Left lung (tissue), 10 donors: Measurements from ENCODE around the gene DCLK2. TPM values are rescaled to one million over a fixed set of nuclear protein-coding genes. Genes with fewer than 3 reads are reported as not detected.

Experiments used
- ATAC-seq: fragments of 200-7000 bp; cut with Tn5 transposase; one replicate; pipeline ENCODE4 v1.9.1; 2020; ENCODE audit warnings: moderate library complexity
- DNase-seq, 4 donors: peaks; one replicate each; pipeline ENCODE4 v3.0.0-alpha.2; 2013 to 2020
- H3K27ac ChIP-seq, 2 donors: fragments of 200-600 bp; sonication (generic) in 1 of 2; one replicate each; pipeline versions ENCODE4 v1.5.0 to v1.8.0; 2020 to 2021
- H3K27me3 ChIP-seq, 2 donors: fragments of 200-600 bp; sonication (generic) in 1 of 2; one replicate each; pipeline versions ENCODE4 v1.5.0 to v1.8.0; 2020 to 2021
- H3K36me3 ChIP-seq, 2 donors: fragments of 200-600 bp; sonication (generic) in 1 of 2; one replicate each; pipeline versions ENCODE4 v1.5.0 to v1.8.0; 2020 to 2021
- H3K4me1 ChIP-seq, 2 donors: fragments of 200-600 bp; one replicate each; pipeline ENCODE4 v1.8.0; 2021
- H3K4me3 ChIP-seq, 2 donors: fragments of 200-600 bp; sonication (generic) in 1 of 2; one replicate each; pipeline versions ENCODE4 v1.5.0 to v1.8.0; 2020 to 2021; ENCODE audit warnings: mild to moderate bottlenecking in 1 of 2
- H3K9me3 ChIP-seq, 2 donors: fragments of 200-600 bp; sonication (generic) in 1 of 2; one replicate each; pipeline versions ENCODE4 v1.5.0 to v1.8.0; 2020 to 2021
- CTCF ChIP-seq, 2 donors: fragments of 200-600 bp; sonication (generic) in 1 of 2; IDR thresholded peaks; one replicate each; pipeline versions ENCODE4 v1.5.0 to v1.8.0; 2021; ENCODE audit warnings: antibody characterized with exemption in 2 of 2
- intact Hi-C, 2 donors: fragments of 100-400 bp; cut with DNase I; formaldehyde crosslinking; loops; one replicate each; pipeline versions ENCODE4 v1.11.2 to v1.14.2; 2022
- polyA plus RNA-seq, 6 donors: library from polyadenylated mRNA; unstranded; fragments of 120-200 nt; gene quantifications; one replicate each; pipeline ENCODE4 v1.2.1, GENCODE V29; 2013; ENCODE audit not compliant: insufficient read length in 6 of 6
- total RNA-seq, 2 donors: library from RNA; stranded (reverse); fragmentation: NEBNext Ultra II Directional; extraction: Animal tissue kit (Norgen Biotek cat#: 25700); gene quantifications; one replicate each; pipeline ENCODE4 v1.2.1, GENCODE V29; 2021
- donor health status: DM: no; HTN: yes; CAD: no.
- donor health status: DM: no; HTN: no; CAD: no.

Gene DCLK2
- total and polyA plus RNA-seq, 8 donors = 2.6 to 12.9 (median 11.5) TPM

DNA sequence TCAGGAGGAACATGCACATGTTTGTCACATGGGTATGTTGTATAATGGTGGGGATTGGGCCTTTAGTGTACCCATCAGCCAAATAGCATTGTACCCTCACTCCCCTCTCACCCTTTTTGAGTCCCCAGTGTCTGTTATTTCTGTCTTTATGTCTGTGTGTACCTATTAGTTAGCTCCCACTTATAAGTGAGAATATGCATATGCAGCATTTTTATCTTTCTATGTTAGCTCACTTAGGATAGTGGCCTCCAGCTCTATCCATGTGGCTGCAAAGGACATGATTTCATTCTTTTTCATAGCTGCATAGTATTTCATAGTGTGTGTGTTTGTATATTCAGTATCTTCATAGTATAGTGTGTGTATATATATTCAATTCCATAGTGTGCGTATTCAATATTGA, 64.6 kb downstream of the DCLK2 start:
- intact Hi-C loops = no loop called here

GRCh38 chr4:150145090-150145945, 67.1 kb downstream of the DCLK2 start:
- peak; percentile 86 for ATAC-seq
- no peak for TF ChIP-seq CTCF (IDR thresholded peaks at IDR 0.05)

More for the DNA sequence above, 64.6 kb downstream of the DCLK2 start:
- Histone ChIP-seq H3K4me3 (no peak overlapping the region), H3K27me3 (no peaks in the 10 kb centered on the region), H3K9me3 (no peaks in the 10 kb centered on the region), H3K4me1 (peaks cover 0 to 5% of the 10 kb centered on the region in 2 donors), H3K27ac (no peak overlapping the region), H3K36me3 (no peaks in the 10 kb centered on the region)
- TF ChIP-seq CTCF (IDR thresholded peaks at IDR 0.05) = no peak
- ATAC-seq = no peak
- no peak for DNase-seq

GRCh38 chr4:150145946-150146340, 67.7 kb downstream of the DCLK2 start:
- TF ChIP-seq CTCF (IDR thresholded peaks at IDR 0.05) = no peak
- ATAC-seq = no peak

More at GRCh38 chr4:150145090-150145945, 67.1 kb downstream of the DCLK2 start:
- no peaks in the 10 kb centered on the region for H3K27me3 ChIP-seq
- DNase-seq = no peak
- H3K36me3 ChIP-seq = no peaks in the 10 kb centered on the region
- intact Hi-C loops = no loop called here
- no peak overlapping the region for H3K27ac ChIP-seq
- H3K4me3 ChIP-seq = no peak overlapping the region
- H3K4me1 ChIP-seq = peaks cover 0 to 5% of the 10 kb centered on the region in 2 donors
- H3K9me3 ChIP-seq = no peaks in the 10 kb centered on the region

DNA sequence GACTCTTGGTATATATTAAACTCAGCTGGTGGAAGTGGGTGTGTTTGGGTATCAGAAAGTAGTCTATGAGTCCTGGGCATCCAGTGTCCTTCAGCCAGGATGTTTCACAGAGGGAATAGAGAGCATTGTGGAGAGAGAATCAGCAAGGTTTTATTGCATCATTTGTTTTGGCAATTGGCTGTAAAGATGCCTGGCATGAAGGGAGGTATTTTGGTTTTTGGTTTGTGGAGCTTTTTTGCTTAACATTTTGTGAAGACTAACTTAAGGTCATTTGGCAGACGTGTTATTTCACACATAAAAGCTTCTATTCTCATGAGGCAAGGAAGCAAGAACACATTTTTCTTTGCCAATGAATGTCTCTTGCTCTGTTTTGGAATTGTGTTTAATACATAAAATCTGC, 71.1 kb downstream of the DCLK2 start:
- DNase-seq (no peak), ATAC-seq (no peak)
- H3K9me3 ChIP-seq = no peaks in the 10 kb centered on the region
- intact Hi-C loops = no loop called here
- no peak overlapping the region for H3K27ac ChIP-seq
- peaks cover 0 to 5% of the 10 kb centered on the region in 2 donors for H3K4me1 ChIP-seq
- no peak overlapping the region for H3K4me3 ChIP-seq
- H3K27me3 ChIP-seq = no peaks in the 10 kb centered on the region
- no peak for TF ChIP-seq CTCF (IDR thresholded peaks at IDR 0.05)
- H3K36me3 ChIP-seq = no peaks in the 10 kb centered on the region

More at GRCh38 chr4:150145946-150146340, 67.7 kb downstream of the DCLK2 start:
- intact Hi-C loops = no loop called here
- H3K27ac ChIP-seq = no peak overlapping the region
- H3K4me3 ChIP-seq = no peak overlapping the region
- no peak for DNase-seq
- H3K36me3 ChIP-seq = no peaks in the 10 kb centered on the region
- peaks cover 0 to 5% of the 10 kb centered on the region in 2 donors for H3K4me1 ChIP-seq
- H3K27me3 ChIP-seq = no peaks in the 10 kb centered on the region
- no peaks in the 10 kb centered on the region for H3K9me3 ChIP-seq

DNA sequence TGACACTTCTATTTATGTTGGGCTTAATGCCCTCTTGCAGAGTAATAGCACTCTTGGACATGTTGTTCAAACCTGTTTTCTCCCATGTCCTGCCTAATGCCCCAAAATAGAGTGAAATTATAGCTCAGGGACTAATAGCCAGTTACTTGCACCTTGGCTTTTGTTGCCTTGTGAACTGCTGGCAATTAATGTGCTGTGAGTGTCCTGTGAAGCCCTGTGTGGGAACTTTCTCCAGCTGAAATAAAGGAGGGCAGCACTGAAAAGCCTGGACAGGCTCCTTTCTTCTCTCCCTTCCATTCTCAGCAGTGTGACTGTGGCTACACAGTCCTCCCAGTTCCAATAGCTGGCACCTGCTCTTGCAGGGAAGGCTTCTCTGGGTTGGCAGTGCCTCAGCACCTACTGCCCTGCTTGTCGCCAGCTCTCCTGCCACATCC, 72.4 kb downstream of the DCLK2 start:
- H3K36me3 ChIP-seq = no peaks in the 10 kb centered on the region
- ATAC-seq (no peak), DNase-seq (no peak)
- no peak overlapping the region for H3K27ac ChIP-seq
- H3K4me3 ChIP-seq = no peak overlapping the region
- H3K9me3 ChIP-seq = no peaks in the 10 kb centered on the region
- peaks cover 0 to 5% of the 10 kb centered on the region in 2 donors for H3K4me1 ChIP-seq
- H3K27me3 ChIP-seq = no peaks in the 10 kb centered on the region
- no peak for TF ChIP-seq CTCF (IDR thresholded peaks at IDR 0.05)
- intact Hi-C loops = no loop called here
